NCI-H2171 treated with DMSO at 0.1 percent for 48 hours (cell line): Measurements from ENCODE around the gene SLC2A9.
A peak's percentile ranks its signal among the peaks of the same experiment; 100 is the strongest.

Source experiments
- DNase-seq: peaks from one replicate; lab custom pipeline; 2025; lab: John Stamatoyannopoulos, UW

Gene SLC2A9

GRCh38 chr4:10045481-10045880, 24.2 kb upstream of the SLC2A9 start:
- no peak for DNase-seq

GRCh38 chr4:10041036-10041435, 19.7 kb upstream of the SLC2A9 start:
- no peak for DNase-seq

- DNase-seq: no peak
Observed at GRCh38 chr4:10040049-10040892, 19.0 kb upstream of the SLC2A9 start.

GRCh38 chr4:10036807-10037342, 15.6 kb upstream of the SLC2A9 start:
- no peak for DNase-seq

GRCh38 chr4:10035130-10035529, 13.8 kb upstream of the SLC2A9 start:
- peak; percentile 16 for DNase-seq

GRCh38 chr4:10034612-10035104, 13.4 kb upstream of the SLC2A9 start:
- DNase-seq: no peak

GRCh38 chr4:10034136-10034535, 12.8 kb upstream of the SLC2A9 start:
- DNase-seq: no peak

GRCh38 chr4:10033191-10033881, 12.0 kb upstream of the SLC2A9 start:
- peak; percentile 60 for DNase-seq

GRCh38 chr4:10032625-10033024, 11.3 kb upstream of the SLC2A9 start:
- DNase-seq: no peak

GRCh38 chr4:10031668-10032590, 10.6 kb upstream of the SLC2A9 start:
- DNase-seq: no peak

GRCh38 chr4:10030972-10031667, 9.8 kb upstream of the SLC2A9 start:
- DNase-seq: no peak

- DNase-seq: no peak
Observed at GRCh38 chr4:10029403-10029802, 8.1 kb upstream of the SLC2A9 start.

- no peak for DNase-seq
Observed at GRCh38 chr4:10028910-10029309, 7.6 kb upstream of the SLC2A9 start.

- DNase-seq: no peak
Observed at GRCh38 chr4:10026485-10026884, 5.2 kb upstream of the SLC2A9 start.

GRCh38 chr4:10025230-10025806, 4.0 kb upstream of the SLC2A9 start:
- DNase-seq: no peak

- no peak for DNase-seq
Observed at GRCh38 chr4:10024303-10024702, 3.0 kb upstream of the SLC2A9 start.

GRCh38 chr4:10023806-10024205, 2.5 kb upstream of the SLC2A9 start:
- DNase-seq: no peak

GRCh38 chr4:10023050-10023419, 1.7 kb upstream of the SLC2A9 start:
- no peak for DNase-seq

GRCh38 chr4:10022346-10023049, 1.2 kb upstream of the SLC2A9 start:
- no peak for DNase-seq

- DNase-seq: no peak
Observed at GRCh38 chr4:10021653-10022023, 341 bp upstream of the SLC2A9 start.
